ENCODE measurements around the gene DGKZ.

DGKZ gene

DNA sequence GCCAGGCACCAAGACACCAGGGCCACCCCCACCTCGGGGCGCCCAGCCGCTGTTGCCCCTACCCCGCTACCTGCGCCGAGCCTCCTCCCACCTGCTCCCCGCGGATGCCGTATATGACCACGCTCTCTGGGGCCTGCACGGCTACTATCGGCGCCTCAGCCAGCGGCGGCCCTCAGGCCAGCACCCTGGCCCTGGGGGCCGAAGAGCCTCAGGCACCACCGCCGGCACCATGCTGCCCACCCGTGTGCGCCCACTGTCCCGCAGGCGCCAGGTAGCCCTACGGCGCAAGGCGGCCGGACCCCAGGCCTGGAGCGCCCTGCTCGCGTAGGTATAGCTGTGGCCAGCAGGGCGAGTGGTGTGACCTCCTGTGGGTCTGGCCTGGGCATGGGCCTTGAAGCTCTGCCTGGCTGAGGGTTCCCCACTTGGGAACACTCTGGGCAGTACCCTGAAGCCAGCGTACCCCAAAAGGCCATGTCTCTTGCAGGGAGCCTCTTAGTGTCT lies 19.4 kb downstream of the DGKZ start:
- Histone ChIP-seq H3K4me2 (no peak overlapping the region), H3K27me3 (ENCODE audit: insufficient read depth, low read depth) (no peaks in the 10 kb centered on the region), H4K20me1 (ENCODE audit: insufficient read depth) (no peaks in the 10 kb centered on the region), H3K79me2 (ENCODE audit: insufficient read depth, low read depth) (no peaks in the 10 kb centered on the region), H3K27ac (no peak overlapping the region), H3K36me3 (ENCODE audit: insufficient read depth) (no peaks in the 10 kb centered on the region), H2AFZ (ENCODE audit: low read depth) (no peak overlapping the region), H3K4me3 (IDR thresholded peaks at IDR 0.05; ENCODE audit: insufficient read depth, low read depth, low read length) (no peak overlapping the region), H3K9ac (no peak overlapping the region), H3K4me1 (ENCODE audit: low read depth, poor library complexity, severe bottlenecking) (no peaks in the 10 kb centered on the region)
- TF ChIP-seq, protein P1, sequence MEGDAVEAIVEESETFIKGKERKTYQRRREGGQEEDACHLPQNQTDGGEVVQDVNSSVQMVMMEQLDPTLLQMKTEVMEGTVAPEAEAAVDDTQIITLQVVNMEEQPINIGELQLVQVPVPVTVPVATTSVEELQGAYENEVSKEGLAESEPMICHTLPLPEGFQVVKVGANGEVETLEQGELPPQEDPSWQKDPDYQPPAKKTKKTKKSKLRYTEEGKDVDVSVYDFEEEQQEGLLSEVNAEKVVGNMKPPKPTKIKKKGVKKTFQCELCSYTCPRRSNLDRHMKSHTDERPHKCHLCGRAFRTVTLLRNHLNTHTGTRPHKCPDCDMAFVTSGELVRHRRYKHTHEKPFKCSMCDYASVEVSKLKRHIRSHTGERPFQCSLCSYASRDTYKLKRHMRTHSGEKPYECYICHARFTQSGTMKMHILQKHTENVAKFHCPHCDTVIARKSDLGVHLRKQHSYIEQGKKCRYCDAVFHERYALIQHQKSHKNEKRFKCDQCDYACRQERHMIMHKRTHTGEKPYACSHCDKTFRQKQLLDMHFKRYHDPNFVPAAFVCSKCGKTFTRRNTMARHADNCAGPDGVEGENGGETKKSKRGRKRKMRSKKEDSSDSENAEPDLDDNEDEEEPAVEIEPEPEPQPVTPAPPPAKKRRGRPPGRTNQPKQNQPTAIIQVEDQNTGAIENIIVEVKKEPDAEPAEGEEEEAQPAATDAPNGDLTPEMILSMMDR (conservative IDR thresholded peaks at IDR 0.05; ENCODE audit: low read depth, low read length) = no peak

DNA sequence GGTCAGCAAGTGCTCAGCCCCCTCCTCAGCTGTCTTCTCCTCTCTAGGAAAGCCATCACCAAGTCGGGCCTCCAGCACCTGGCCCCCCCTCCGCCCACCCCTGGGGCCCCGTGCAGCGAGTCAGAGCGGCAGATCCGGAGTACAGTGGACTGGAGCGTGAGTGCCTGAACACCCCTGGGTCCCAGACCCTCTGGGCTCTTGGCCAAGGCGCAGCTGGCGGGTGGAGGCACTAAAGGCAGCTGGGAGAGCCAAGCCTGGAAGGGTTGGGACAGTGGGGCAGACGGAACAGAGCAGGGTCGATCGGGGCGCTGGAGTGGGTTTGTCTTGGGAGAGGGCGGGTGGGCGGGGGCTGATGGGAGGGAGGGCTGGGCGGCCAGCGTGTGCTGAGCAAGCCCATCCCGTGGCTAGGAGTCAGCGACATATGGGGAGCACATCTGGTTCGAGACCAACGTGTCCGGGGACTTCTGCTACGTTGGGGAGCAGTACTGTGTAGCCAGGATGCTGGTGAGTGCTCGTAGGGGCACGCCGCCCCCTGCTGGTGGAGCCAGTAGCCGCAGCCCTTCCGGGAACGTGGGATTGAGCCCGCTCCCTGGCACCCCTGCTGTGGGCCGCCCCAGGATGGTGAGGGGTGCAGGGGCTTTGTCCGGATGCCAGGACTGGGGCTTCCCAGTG lies 20.1 kb downstream of the DGKZ start:
- H4K20me1 ChIP-seq (ENCODE audit: insufficient read depth) = no peaks in the 10 kb centered on the region

DNA sequence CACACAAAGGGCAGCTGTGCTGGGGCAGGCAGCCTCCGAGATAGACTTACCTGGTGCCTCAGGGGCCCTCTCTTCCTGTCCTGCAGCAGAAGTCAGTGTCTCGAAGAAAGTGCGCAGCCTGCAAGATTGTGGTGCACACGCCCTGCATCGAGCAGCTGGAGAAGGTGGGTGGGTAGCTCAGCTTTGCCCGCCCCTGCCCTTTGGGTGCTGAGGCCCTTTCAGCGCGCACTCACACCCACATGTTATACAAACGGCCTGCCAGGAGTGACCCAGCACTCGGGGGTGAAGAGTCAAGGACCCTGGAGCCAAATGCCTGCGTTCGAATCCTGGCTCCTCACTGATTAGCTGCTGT lies 20.6 kb downstream of the DGKZ start:
- H3K27ac ChIP-seq = no peak overlapping the region
- no peak overlapping the region for H3K4me2 ChIP-seq
- H3K79me2 ChIP-seq (ENCODE audit: insufficient read depth, low read depth) = no peaks in the 10 kb centered on the region
- no peaks in the 10 kb centered on the region for H3K4me1 ChIP-seq (ENCODE audit: low read depth, poor library complexity, severe bottlenecking)
- H3K4me3 ChIP-seq (IDR thresholded peaks at IDR 0.05; ENCODE audit: insufficient read depth, low read depth, low read length) = no peak overlapping the region
- no peak overlapping the region for H2AFZ ChIP-seq (ENCODE audit: low read depth)
- H4K20me1 ChIP-seq (ENCODE audit: insufficient read depth) = no peaks in the 10 kb centered on the region
- TF ChIP-seq, protein P1 (conservative IDR thresholded peaks at IDR 0.05; ENCODE audit: low read depth, low read length) = 0 out of 2 replicates have a peak, but pooled peaks have one; percentile 23
- H3K9ac ChIP-seq = no peak overlapping the region
- H3K36me3 ChIP-seq (ENCODE audit: insufficient read depth) = no peaks in the 10 kb centered on the region
- H3K27me3 ChIP-seq (ENCODE audit: insufficient read depth, low read depth) = no peaks in the 10 kb centered on the region

More for the DNA sequence above, 20.1 kb downstream of the DGKZ start:
- Histone ChIP-seq H3K27ac (no peak overlapping the region), H3K36me3 (ENCODE audit: insufficient read depth) (no peaks in the 10 kb centered on the region), H3K27me3 (ENCODE audit: insufficient read depth, low read depth) (no peaks in the 10 kb centered on the region), H3K4me1 (ENCODE audit: low read depth, poor library complexity, severe bottlenecking) (no peaks in the 10 kb centered on the region), H3K79me2 (ENCODE audit: insufficient read depth, low read depth) (no peaks in the 10 kb centered on the region), H2AFZ (ENCODE audit: low read depth) (no peak overlapping the region), H3K4me3 (IDR thresholded peaks at IDR 0.05; ENCODE audit: insufficient read depth, low read depth, low read length) (no peak overlapping the region), H3K9ac (no peak overlapping the region), H3K4me2 (no peak overlapping the region)
- TF ChIP-seq, protein P1 (conservative IDR thresholded peaks at IDR 0.05; ENCODE audit: low read depth, low read length) = peak; percentile 50; the same call in 1 of the 2 replicates

DNA sequence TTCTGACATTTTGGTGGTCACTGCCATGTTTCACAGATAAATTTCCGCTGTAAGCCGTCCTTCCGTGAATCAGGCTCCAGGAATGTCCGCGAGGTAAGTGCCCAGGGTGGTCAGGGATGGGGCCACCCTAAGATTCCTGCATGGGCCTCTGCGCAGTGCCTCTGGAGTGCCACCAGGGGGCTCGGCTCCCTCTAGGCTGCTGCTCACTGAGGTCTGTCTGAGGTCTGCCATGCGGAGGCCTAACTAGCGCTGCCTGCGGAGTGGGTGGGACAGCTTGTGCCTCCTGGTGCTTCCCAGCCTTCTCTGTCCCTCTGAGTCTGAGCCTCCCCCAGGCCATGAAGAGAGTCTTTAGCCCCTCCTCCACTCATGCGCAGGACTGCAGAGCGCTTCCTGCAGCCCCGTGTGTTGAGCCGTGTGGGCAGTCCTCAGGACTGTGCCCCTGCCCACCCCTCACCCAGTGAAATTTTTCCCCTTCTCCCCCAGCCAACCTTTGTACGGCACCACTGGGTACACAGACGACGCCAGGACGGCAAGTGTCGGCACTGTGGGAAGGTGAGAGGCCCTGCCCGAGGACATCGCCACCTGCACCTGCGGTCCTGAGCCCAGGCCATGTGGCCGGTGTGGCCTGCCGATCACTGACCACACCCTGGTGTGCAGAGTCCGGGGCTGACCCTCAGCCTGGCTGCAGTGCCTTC lies 22.3 kb downstream of the DGKZ start:
- TF ChIP-seq, protein P1 (conservative IDR thresholded peaks at IDR 0.05; ENCODE audit: low read depth, low read length) = peak; percentile 85
- Histone ChIP-seq H4K20me1 (ENCODE audit: insufficient read depth) (no peaks in the 10 kb centered on the region), H3K4me1 (ENCODE audit: low read depth, poor library complexity, severe bottlenecking) (no peaks in the 10 kb centered on the region), H3K27me3 (ENCODE audit: insufficient read depth, low read depth) (no peaks in the 10 kb centered on the region), H3K9ac (no peak overlapping the region), H3K36me3 (ENCODE audit: insufficient read depth) (no peaks in the 10 kb centered on the region), H3K79me2 (ENCODE audit: insufficient read depth, low read depth) (no peaks in the 10 kb centered on the region), H3K27ac (no peak overlapping the region), H2AFZ (ENCODE audit: low read depth) (no peak overlapping the region), H3K4me3 (IDR thresholded peaks at IDR 0.05; ENCODE audit: insufficient read depth, low read depth, low read length) (no peak overlapping the region), H3K4me2 (no peak overlapping the region)
